DOHH2 (cell line): ENCODE data around the gene BRAF.
"Not testable (repeated sequence)": the region's sequence is repeated elsewhere in the genome, so short reads cannot be mapped to it uniquely, and the experiment has no call there.

Source experiments
- H3F3A ChIP-seq: fragments of 200-600 bp; sonication (generic), shearing (Covaris generic); 2 replicates; pipeline ENCODE4 v1.6.0; 2016; ENCODE audit warnings: antibody characterized with exemption, mild to moderate bottlenecking; ENCODE audit not compliant: control insufficient read depth, insufficient read depth
- H3K27ac ChIP-seq: fragments of 200-600 bp; sonication (generic); 2 replicates; pipeline ENCODE4 v1.5.1; 2014; ENCODE audit warnings: low read depth, mild to moderate bottlenecking, low read length, moderate library complexity
- H3K27me3 ChIP-seq: fragments of 200-600 bp; sonication (generic); 2 replicates; pipeline ENCODE4 v1.6.1; 2014; ENCODE audit warnings: mild to moderate bottlenecking, low read length, mixed read lengths; ENCODE audit not compliant: control insufficient read depth
- H3K36me3 ChIP-seq: fragments of 200-600 bp; sonication (generic); 2 replicates; pipeline ENCODE4 v1.6.1; 2014; ENCODE audit warnings: mild to moderate bottlenecking, low read length, moderate library complexity, mixed read lengths; ENCODE audit not compliant: control insufficient read depth
- H3K4me1 ChIP-seq: fragments of 200-600 bp; sonication (generic); 2 replicates; pipeline ENCODE4 v1.6.1; 2014; ENCODE audit warnings: mild to moderate bottlenecking, low read length, mixed read lengths; ENCODE audit not compliant: control insufficient read depth
- H3K4me2 ChIP-seq: fragments of 200-600 bp; sonication (generic); 2 replicates; pipeline ENCODE4 v1.6.0; 2014; ENCODE audit warnings: mild to moderate bottlenecking, low read length, moderate library complexity
- H3K4me3 ChIP-seq: fragments of 200-600 bp; sonication (generic); 2 replicates; pipeline ENCODE4 v1.5.1; 2014; ENCODE audit warnings: mild to moderate bottlenecking, low read length, mixed read lengths
- H3K79me2 ChIP-seq: fragments of 200-600 bp; sonication (generic); 2 replicates; pipeline ENCODE4 v1.6.1; 2014; ENCODE audit warnings: mild to moderate bottlenecking, low read length, mixed read lengths; ENCODE audit not compliant: control insufficient read depth
- H3K9me2 ChIP-seq: fragments of 200-600 bp; sonication (generic); replicated peaks from 2 replicates; pipeline ENCODE4 v1.6.1; 2014; ENCODE audit warnings: mild to moderate bottlenecking, low read length, mixed read lengths; ENCODE audit not compliant: control insufficient read depth
- H3K9me3 ChIP-seq: fragments of 200-600 bp; sonication (generic); 2 replicates; pipeline ENCODE4 v1.6.1; 2014; ENCODE audit warnings: antibody characterized with exemption, low read length, mixed read lengths; ENCODE audit not compliant: control insufficient read depth, insufficient read depth
- H4K20me1 ChIP-seq: fragments of 200-600 bp; sonication (generic); 2 replicates; pipeline ENCODE4 v1.6.0; 2014; ENCODE audit warnings: low read depth, mild to moderate bottlenecking, antibody characterized with exemption, low read length, moderate library complexity; ENCODE audit not compliant: control insufficient read depth, insufficient read depth
- CTCF ChIP-seq: fragments of 200-600 bp; sonication (generic); IDR thresholded peaks from one replicate; pipeline ENCODE4 v1.5.1; 2014; ENCODE audit warnings: antibody characterized with exemption, mild to moderate bottlenecking, low read depth, low read length; ENCODE audit not compliant: poor library complexity, severe bottlenecking
- EZH2phosphoT487 ChIP-seq: fragments of 200-600 bp; sonication (generic); IDR thresholded peaks from 2 replicates; pipeline ENCODE4 v1.6.1; 2017; ENCODE audit warnings: borderline replicate concordance, mild to moderate bottlenecking, antibody characterized with exemption, low read length, moderate library complexity, mixed read lengths

Gene BRAF

GRCh38 chr7:140678081-140678815, 246.5 kb downstream of the BRAF start:
- H3K4me2 ChIP-seq, result peak overlapping the region; percentile 90
- H3F3A ChIP-seq, result peaks cover 31% of the 10 kb centered on the region
- H3K9me3 ChIP-seq, result no peaks in the 10 kb centered on the region
- peaks cover 68% of the 10 kb centered on the region for H3K79me2 ChIP-seq
- peaks cover 78% of the 10 kb centered on the region for H3K36me3 ChIP-seq
- TF ChIP-seq CTCF (no peak), EZH2phosphoT487 (no peak)
- H3K4me3 ChIP-seq, result peak overlapping the region; percentile 81
- no peaks in the 10 kb centered on the region for H4K20me1 ChIP-seq
- H3K27ac ChIP-seq, result peak overlapping the region; percentile 94; the same call in 1 of the 2 replicates
- H3K4me1 ChIP-seq, result peaks cover 49% of the 10 kb centered on the region
- H3K9me2 ChIP-seq, result no peaks in the 10 kb centered on the region
- no peaks in the 10 kb centered on the region for H3K27me3 ChIP-seq

- H3K36me3 ChIP-seq, result peaks cover 72% of the 10 kb centered on the region
- H3K4me3 ChIP-seq, result peak overlapping the region; percentile 81
- H3K4me1 ChIP-seq, result peaks cover 50% of the 10 kb centered on the region
- no peaks in the 10 kb centered on the region for H3K27me3 ChIP-seq
- peaks cover 31% of the 10 kb centered on the region for H3F3A ChIP-seq
- no peaks in the 10 kb centered on the region for H3K9me2 ChIP-seq
- H3K9me3 ChIP-seq, result no peaks in the 10 kb centered on the region
- peaks cover 71% of the 10 kb centered on the region for H3K79me2 ChIP-seq
- no peak for TF ChIP-seq CTCF
- no peak for TF ChIP-seq EZH2phosphoT487
- peak overlapping the region; percentile 94 for H3K27ac ChIP-seq
- H3K4me2 ChIP-seq, result peak overlapping the region; percentile 90
- no peaks in the 10 kb centered on the region for H4K20me1 ChIP-seq
Observed at GRCh38 chr7:140677496-140677895, 247.2 kb downstream of the BRAF start.

- not testable (repeated sequence) for H4K20me1 ChIP-seq, H3K9me2 ChIP-seq, H3K27me3 ChIP-seq, H3K9me3 ChIP-seq
- Histone ChIP-seq H3K4me1 (peaks cover 55% of the 10 kb centered on the region), H3K79me2 (peaks cover 68% of the 10 kb centered on the region), H3K36me3 (peaks cover 68% of the 10 kb centered on the region), H3K4me2 (peak overlapping the region; percentile 90), H3K4me3 (peak overlapping the region; percentile 81), H3K27ac (peak overlapping the region; percentile 94), H3F3A (peaks cover 31% of the 10 kb centered on the region)
Observed at GRCh38 chr7:140676956-140677355, 247.8 kb downstream of the BRAF start.

GRCh38 chr7:140676306-140676705, 248.4 kb downstream of the BRAF start:
- Histone ChIP-seq H3K27ac (peak overlapping the region; percentile 94), H3K36me3 (peaks cover 62% of the 10 kb centered on the region), H3K9me2 (no peaks in the 10 kb centered on the region), H3K4me1 (peaks cover 58% of the 10 kb centered on the region), H3K79me2 (peaks cover 67% of the 10 kb centered on the region), H3K27me3 (no peaks in the 10 kb centered on the region), H4K20me1 (no peaks in the 10 kb centered on the region), H3K9me3 (no peaks in the 10 kb centered on the region), H3F3A (peaks cover 31% of the 10 kb centered on the region), H3K4me3 (peak overlapping the region; percentile 81), H3K4me2 (peak overlapping the region; percentile 90)
- TF ChIP-seq EZH2phosphoT487 (no peak), CTCF (no peak)
